OCI-LY7 (cell line): ENCODE measurements around the gene CRNN. TPM values are rescaled to one million over a fixed set of nuclear protein-coding genes. Genes with fewer than 3 reads are reported as not detected.

Experiments
- BruUV-seq: library from RNA; stranded (reverse); fragments of 400-500 nt; replicated peaks from 2 replicates; lab custom pipeline; 2021; lab: Mats Ljungman, UMichigan
- CTCF ChIA-PET: fragments of 300-600 bp; sonication (Branson Sonifier 250); formaldehyde crosslinking; loops from one replicate; lab custom pipeline; 2022; ENCODE audit warnings: antibody characterized with exemption; ENCODE audit not compliant: unreplicated experiment; lab: Charles Lee
- POLR2A ChIA-PET: fragments of 300-600 bp; sonication (Branson Sonifier 250); formaldehyde crosslinking; loops from one replicate; lab custom pipeline; 2022; ENCODE audit warnings: antibody characterized with exemption; lab: Charles Lee
- DNase-seq: peaks from one replicate; pipeline ENCODE4 v3.0.0-alpha.2; 2015; ENCODE audit warnings: low spot score
- H2AFZ ChIP-seq: fragments of 200-600 bp; sonication (generic), shearing (Covaris generic); 2 replicates; pipeline ENCODE4 v1.6.1; 2014; ENCODE audit warnings: mild to moderate bottlenecking, antibody characterized with exemption, low read length, moderate library complexity
- H3K27ac ChIP-seq: fragments of 200-600 bp; sonication (generic); 2 replicates; pipeline ENCODE4 v1.5.1; 2014; ENCODE audit warnings: mixed run types, low read depth, mild to moderate bottlenecking, moderate library complexity, low read length, inconsistent platforms; ENCODE audit not compliant: poor library complexity, severe bottlenecking
- H3K36me3 ChIP-seq: fragments of 200-600 bp; sonication (generic); 2 replicates; pipeline ENCODE4 v1.6.1; 2014; ENCODE audit warnings: mild to moderate bottlenecking, antibody characterized with exemption, low read length, moderate library complexity, mixed read lengths; ENCODE audit not compliant: insufficient read depth
- H3K4me1 ChIP-seq: fragments of 200-600 bp; sonication (generic); 2 replicates; pipeline ENCODE4 v1.5.1; 2014; ENCODE audit warnings: mild to moderate bottlenecking, low read length; ENCODE audit not compliant: insufficient read depth, poor library complexity, severe bottlenecking
- H3K4me2 ChIP-seq: fragments of 200-600 bp; sonication (generic); 2 replicates; pipeline ENCODE4 v1.6.1; 2014; ENCODE audit warnings: mild to moderate bottlenecking, low read length
- H3K4me3 ChIP-seq: fragments of 200-600 bp; sonication (generic); 2 replicates; pipeline ENCODE4 v1.5.1; 2014; ENCODE audit warnings: mild to moderate bottlenecking, low read depth, low read length; ENCODE audit not compliant: poor library complexity, severe bottlenecking
- H3K79me2 ChIP-seq: fragments of 200-600 bp; sonication (generic); 2 replicates; pipeline ENCODE4 v1.6.1; 2016; ENCODE audit warnings: low read depth, mild to moderate bottlenecking, low read length, moderate library complexity, mixed read lengths; ENCODE audit not compliant: insufficient read depth
- H3K9me2 ChIP-seq: fragments of 200-600 bp; sonication (generic); 2 replicates; pipeline ENCODE4 v1.6.1; 2016; ENCODE audit warnings: mild to moderate bottlenecking, low read length, mixed read lengths; ENCODE audit not compliant: insufficient read depth
- H3K9me3 ChIP-seq: fragments of 200-600 bp; sonication (generic); 2 replicates; pipeline ENCODE4 v1.6.1; 2014; ENCODE audit warnings: mild to moderate bottlenecking, mixed run types, low read length, mixed read lengths
- H4K20me1 ChIP-seq: fragments of 200-600 bp; sonication (generic); 2 replicates; pipeline ENCODE4 v1.6.1; 2014; ENCODE audit warnings: mild to moderate bottlenecking, antibody characterized with exemption, low read length, moderate library complexity, mixed read lengths; ENCODE audit not compliant: insufficient read depth
- CTCF ChIP-seq: fragments of 200-600 bp; sonication (generic); conservative IDR thresholded peaks from 2 replicates; pipeline ENCODE4 v1.5.1; 2014; ENCODE audit warnings: mild to moderate bottlenecking, antibody characterized with exemption, low read length, moderate library complexity, mixed read lengths
- EZH2phosphoT487 ChIP-seq: fragments of 200-600 bp; sonication (generic); IDR thresholded peaks from 2 replicates; pipeline ENCODE4 v1.6.1; 2018; ENCODE audit warnings: low read depth, borderline replicate concordance, mild to moderate bottlenecking, mixed run types, antibody characterized with exemption, low read length, moderate library complexity, mixed read lengths
- intact Hi-C: fragments of 100-400 bp; cut with micrococcal nuclease; formaldehyde crosslinking; loops from one replicate; pipeline ENCODE4 v1.10.0; 2022; ENCODE audit not compliant: unreplicated experiment
- total RNA-seq, 2 experiments: library from RNA; depleted of rRNA in 1 of 2; stranded (reverse); fragments of >200 nt in 1 of 2; shearing (Covaris generic) in 1 of 2; gene quantifications; 2 replicates each; pipeline ENCODE4 v1.2.3, GENCODE V29; 2014 to 2022

The CRNN gene
- total RNA-seq, 2 experiments from 2014 or later = not detected

DNA sequence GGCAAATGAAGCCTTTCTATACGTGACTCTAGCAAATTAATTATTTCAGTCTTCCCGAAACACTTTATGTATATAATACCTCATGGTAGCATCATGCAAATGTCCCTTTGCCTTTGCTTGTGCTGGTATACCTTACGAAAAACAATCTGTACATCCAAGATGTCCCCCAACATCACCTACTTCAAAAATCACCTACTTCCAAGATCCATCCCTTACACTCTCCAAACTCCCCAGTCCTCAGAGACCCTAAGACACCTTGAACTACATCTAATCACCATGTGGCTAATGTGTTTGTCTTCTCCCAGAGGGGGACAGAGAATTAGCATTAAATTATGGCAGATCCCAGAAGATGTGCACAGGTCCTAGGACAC, 46.5 kb upstream of the CRNN start:
- H3K4me1 ChIP-seq = peaks cover 5% of the 10 kb centered on the region
- H3K4me2 ChIP-seq = no peak overlapping the region
- peak overlapping the region; percentile 97; the same call in 1 of the 2 replicates for H2AFZ ChIP-seq
- no peaks in the 10 kb centered on the region for H3K9me2 ChIP-seq
- H3K27ac ChIP-seq = no peak overlapping the region
- intact Hi-C loops = loop anchor here (1.0 kb wide), 1 partner anchor 270 kb away; no protein-coding TSS in a partner anchor
- H3K79me2 ChIP-seq = no peaks in the 10 kb centered on the region
- CTCF ChIA-PET = no interaction called here
- H3K9me3 ChIP-seq = no peaks in the 10 kb centered on the region; the same call in 1 of the 2 replicates
- DNase-seq = no peak
- H3K36me3 ChIP-seq = no peaks in the 10 kb centered on the region
- TF ChIP-seq EZH2phosphoT487 (no peak), CTCF (peak; percentile 60; the same call in 1 of the 2 replicates)
- H4K20me1 ChIP-seq = no peaks in the 10 kb centered on the region
- no peak overlapping the region for H3K4me3 ChIP-seq
- no TSS peak for BruUV-seq
- POLR2A ChIA-PET = interaction anchor here (0.7 kb wide), 1 partner anchor 55 kb away, joined by 4 read pairs; no protein-coding TSS in a partner anchor

DNA sequence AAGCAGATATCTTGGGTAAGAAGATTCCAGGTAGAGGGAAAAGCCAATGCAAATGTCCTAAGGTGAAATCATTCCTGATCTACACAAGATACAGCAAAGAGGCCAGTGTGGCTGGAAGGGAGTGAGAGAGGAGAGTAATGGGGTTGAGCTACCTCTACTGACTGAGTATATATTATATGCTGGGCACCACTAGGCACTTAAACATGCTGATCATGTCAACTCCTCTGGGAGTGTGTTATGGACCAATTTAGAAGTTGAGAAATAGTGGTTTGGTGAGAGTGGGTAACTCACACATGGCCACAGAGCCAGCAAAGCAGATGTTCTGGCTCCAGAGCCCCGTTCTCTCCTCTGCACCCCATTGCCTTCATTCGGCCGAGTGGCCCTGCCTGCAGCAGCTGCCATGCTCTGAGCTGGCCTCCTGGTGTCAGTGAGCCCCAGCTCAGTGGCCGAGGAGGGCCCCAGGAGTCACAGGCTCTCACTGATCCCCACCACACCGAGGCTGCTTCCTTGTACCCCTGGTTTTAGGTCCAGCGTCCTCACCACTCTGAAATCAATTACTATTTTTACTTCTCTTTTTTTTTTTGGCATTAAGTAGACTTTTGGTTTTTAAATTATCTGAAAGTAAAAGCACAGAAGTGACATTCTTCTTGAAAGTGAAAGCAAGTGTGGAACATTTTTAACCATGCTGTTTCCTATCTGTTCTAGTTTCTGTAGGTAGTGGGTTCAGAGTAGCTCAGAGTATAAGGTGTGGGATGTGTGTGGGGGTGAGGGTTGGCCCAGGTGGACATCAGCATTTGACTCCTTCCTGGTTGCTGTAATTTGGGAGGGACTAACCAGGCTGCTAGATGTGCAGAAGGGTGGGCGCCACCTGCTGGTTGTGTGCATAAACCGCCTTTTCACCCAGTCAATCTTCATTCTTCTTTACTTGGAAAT, 45.8 kb upstream of the CRNN start:
- Histone ChIP-seq H3K36me3 (no peaks in the 10 kb centered on the region), H4K20me1 (no peaks in the 10 kb centered on the region), H3K4me3 (peak overlapping the region; percentile 9), H3K79me2 (no peaks in the 10 kb centered on the region), H3K9me3 (no peaks in the 10 kb centered on the region; the same call in 1 of the 2 replicates), H2AFZ (peak overlapping the region; percentile 97), H3K9me2 (no peaks in the 10 kb centered on the region), H3K4me2 (peak overlapping the region; percentile 39), H3K27ac (no peak overlapping the region), H3K4me1 (peaks cover 5% of the 10 kb centered on the region)
- DNase-seq = peak; percentile 77
- ChIA-PET CTCF (interaction anchor here (0.5 to 1.5 kb wide), 3 partner anchors 10 to 269 kb away, joined by 3 to 5 read pairs (median 4); no protein-coding TSS in a partner anchor), POLR2A (interaction anchor here (0.6 to 1.0 kb wide), 3 partner anchors 12 to 171 kb away, joined by 3 to 4 read pairs (median 4); no protein-coding TSS in a partner anchor)
- no TSS peak for BruUV-seq
- intact Hi-C loops = loop anchor here (1.0 to 5.0 kb wide), 3 partner anchors 113 to 408 kb away; no protein-coding TSS in a partner anchor
- no peak for TF ChIP-seq EZH2phosphoT487
- TF ChIP-seq CTCF = peak; percentile 96
